Activated CD4-positive, alpha-beta T cell treated with anti-CD3 and anti-CD28 coated beads, Interleukin-2, amount 50 U/mL, for 4 hours (primary cell): ENCODE measurements around the gene PIGR.

Source experiments
- DNase-seq, 2 experiments: peaks; one replicate each; pipeline ENCODE4 v3.0.0-alpha.2; 2020

The PIGR gene

GRCh38 chr1:206885341-206886060 lies 60.8 kb downstream of the PIGR start:
- DNase-seq: no peak

DNA sequence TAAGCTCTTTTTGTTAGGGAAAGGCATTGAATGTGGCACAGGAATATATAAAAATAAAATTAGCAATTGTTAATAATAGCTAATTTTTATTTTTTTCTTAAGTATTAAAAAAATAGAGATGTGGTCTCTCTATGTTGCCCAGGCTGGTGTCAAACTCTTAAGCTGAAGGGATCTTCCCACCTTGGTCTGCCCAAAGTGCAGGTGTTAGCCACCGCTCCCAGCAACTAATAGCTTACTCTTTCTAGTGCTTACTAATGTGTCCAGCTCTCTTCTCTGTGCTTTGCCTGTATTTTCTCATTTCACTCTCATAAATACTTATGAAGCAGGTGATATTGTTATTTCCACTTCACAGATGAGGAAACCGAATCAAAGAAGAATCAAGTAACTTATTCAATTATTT lies 62.4 kb downstream of the PIGR start:
- no peak for DNase-seq

DNA sequence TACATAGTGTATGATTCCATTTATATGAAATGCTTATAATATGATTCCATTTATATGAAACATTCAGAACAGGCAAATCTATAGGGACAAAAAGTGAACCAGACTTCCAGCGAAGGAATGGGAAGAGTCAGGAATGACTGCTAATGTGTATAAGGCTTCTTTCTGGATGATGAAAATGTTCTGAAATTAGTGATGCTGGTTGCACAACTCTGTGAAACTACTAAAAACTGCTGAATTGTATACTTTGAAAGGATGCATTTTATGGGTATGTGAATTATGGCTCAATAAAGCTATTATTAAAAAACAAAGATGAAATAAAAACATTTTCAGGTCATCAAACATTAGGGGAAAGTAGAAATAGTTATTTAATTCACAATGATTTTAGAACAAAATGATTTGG lies 63.1 kb downstream of the PIGR start:
- no peak for DNase-seq

DNA sequence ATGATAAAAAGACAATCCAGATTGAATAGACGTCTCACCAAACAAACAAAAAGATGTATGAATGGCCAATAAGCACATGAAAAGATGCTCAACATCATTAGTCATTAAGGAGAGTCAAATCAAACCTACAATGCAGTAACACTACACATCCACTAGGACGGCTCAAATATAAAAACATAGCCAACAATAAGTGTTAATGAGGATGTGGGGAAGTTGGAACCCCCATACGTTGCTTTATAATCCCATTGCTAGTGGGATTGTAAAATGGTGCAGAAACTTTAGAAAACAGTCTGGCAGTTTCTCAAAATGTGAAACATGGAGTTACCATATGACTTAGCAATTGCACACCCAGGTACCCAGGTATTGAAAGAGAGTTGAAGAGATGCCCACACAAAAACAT lies 63.7 kb downstream of the PIGR start:
- DNase-seq: no peak

DNA sequence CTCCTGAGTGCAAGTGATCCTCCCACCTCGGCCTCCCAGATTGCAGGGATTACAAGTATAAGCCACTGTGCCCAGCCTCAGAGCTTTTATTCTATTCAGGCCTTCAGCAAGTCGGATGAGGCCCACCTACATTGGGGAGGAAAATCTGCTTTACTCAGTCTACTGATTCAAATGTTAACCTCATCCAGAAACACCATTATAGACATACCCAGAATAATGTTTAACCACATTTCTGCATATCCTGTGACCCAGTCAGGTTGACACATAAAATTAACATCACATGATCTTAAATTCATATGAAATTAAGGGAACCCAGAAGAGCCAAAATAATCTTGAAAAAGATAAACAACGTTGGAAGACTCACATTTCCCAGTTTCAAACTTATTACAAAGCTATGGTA lies 66.0 kb downstream of the PIGR start:
- no peak for DNase-seq
